Lung (tissue), 12 donors: ENCODE results near the gene TIGD2. TPM values are rescaled to one million over a fixed set of nuclear protein-coding genes. Genes with fewer than 3 reads are reported as not detected.
A peak's percentile ranks its signal among the peaks of the same experiment; 100 is the strongest.

Experiments
- ATAC-seq: fragments of 200-7000 bp; cut with Tn5 transposase; one replicate; pipeline ENCODE4 v1.9.1; 2020; ENCODE audit warnings: moderate number of reproducible peaks; ENCODE audit not compliant: insufficient read depth, low FRiP score
- DNase-seq, 3 donors: peaks; one replicate each; pipeline ENCODE4 v3.0.0-alpha.2; 2013 to 2017
- H3K27ac ChIP-seq, 2 donors: one replicate each; pipeline ENCODE4 v1.5.1; 2013; ENCODE audit warnings: mild to moderate bottlenecking in 2 of 2, moderate library complexity in 2 of 2, control low read depth in 1 of 2, inconsistent platforms in 1 of 2, low read depth in 1 of 2, low read length in 1 of 2
- H3K27me3 ChIP-seq, 3 donors: one replicate each; pipeline ENCODE4 v1.5.1; 2013; ENCODE audit warnings: low read length in 2 of 3; ENCODE audit not compliant: control insufficient read depth in 3 of 3, insufficient read depth in 3 of 3
- H3K36me3 ChIP-seq, 4 donors: one replicate each; pipeline ENCODE4 v1.5.1; 2013; ENCODE audit warnings: low read length in 4 of 4, mild to moderate bottlenecking in 1 of 4, moderate library complexity in 1 of 4; ENCODE audit not compliant: control insufficient read depth in 4 of 4, insufficient read depth in 4 of 4
- H3K4me1 ChIP-seq, 5 donors: one replicate each; pipeline ENCODE4 v1.5.1; 2013; ENCODE audit warnings: low read length in 5 of 5, mild to moderate bottlenecking in 2 of 5, moderate library complexity in 1 of 5; ENCODE audit not compliant: control insufficient read depth in 5 of 5, insufficient read depth in 5 of 5
- H3K4me3 ChIP-seq: one replicate; pipeline ENCODE4 v1.5.1; 2013; ENCODE audit warnings: mild to moderate bottlenecking, control low read depth, moderate library complexity
- H3K9ac ChIP-seq, 2 donors: one replicate each; pipeline ENCODE4 v1.5.1; 2013; ENCODE audit warnings: low read length in 2 of 2, control low read depth in 1 of 2; ENCODE audit not compliant: insufficient read depth in 1 of 2
- H3K9me3 ChIP-seq, 4 donors: one replicate each; pipeline ENCODE4 v1.5.1; 2013; ENCODE audit warnings: low read length in 3 of 4, mild to moderate bottlenecking in 1 of 4, moderate library complexity in 1 of 4; ENCODE audit not compliant: control insufficient read depth in 4 of 4, insufficient read depth in 3 of 4
- CTCF ChIP-seq: IDR thresholded peaks from 2 replicates; pipeline ENCODE4 v1.5.1; 2012; ENCODE audit warnings: mild to moderate bottlenecking; ENCODE audit errors: control extremely low read depth, extremely low read depth
- WGBS, 2 donors: extraction: QIAGEN DNeasy Blood & Tissue Kit; methylation state at CpG; one replicate each; pipeline ENCODE4 v1.1.7; 2013; 5-methylcytosine and 5-hydroxymethylcytosine counted together
- polyA plus RNA-seq, 2 donors: library from polyadenylated mRNA; stranded (reverse); fragments of 200-250 nt; gene quantifications; one replicate each; pipeline ENCODE4 v1.2.1, GENCODE V29; 2013
- total RNA-seq, 2 donors: library from RNA; depleted of rRNA in 1 of 2; stranded (reverse); fragments of >200 nt in 1 of 2; gene quantifications; one replicate each; pipeline ENCODE4 v1.2.1, GENCODE V29; 2014 to 2021
- donor health status: control.
- donor health status: control.
- donor health status: Bipolar disorder and iron deficiency.
- donor health status: healthy.
- donor health status: DM: yes; HTN: yes; CAD: no.

TIGD2 gene
- total and polyA plus RNA-seq, 4 donors, result 2.5 to 8.3 (median 4.4) TPM

- H3K4me1 ChIP-seq, result peaks cover 0 to 18% (median 2%) of the 10 kb centered on the region in 5 donors
- H3K9me3 ChIP-seq, result no peaks in the 10 kb centered on the region
- H3K4me3 ChIP-seq, result no peak overlapping the region
- peaks cover 0 to 12% (median 6%) of the 10 kb centered on the region in 3 donors for H3K27me3 ChIP-seq
- WGBS, 2 donors, result 94 to 98% methylated on average over 4 of the region's 4 CpGs
- peaks cover 0 to 2% (median 0%) of the 10 kb centered on the region in 4 donors for H3K36me3 ChIP-seq
- peak in 2 of 3 donors; percentile 18 to 29 for DNase-seq
- H3K9ac ChIP-seq, result no peak overlapping the region
- H3K27ac ChIP-seq, result no peak overlapping the region
- no peak for ATAC-seq
- no peak for TF ChIP-seq CTCF
These were observed 3.2 kb upstream of the TIGD2 start for GRCh38 chr4:89108091-89108490.

- peaks cover 0 to 11% (median 0%) of the 10 kb centered on the region in 4 donors for H3K36me3 ChIP-seq
- DNase-seq (peak in 2 of 3 donors; percentile 45), ATAC-seq (no peak)
- no peak overlapping the region for H3K4me3 ChIP-seq
- H3K27me3 ChIP-seq, result peaks cover 0 to 12% (median 6%) of the 10 kb centered on the region in 3 donors
- peak overlapping the region in 1 of 2 donors; percentile 24 for H3K9ac ChIP-seq
- 49 to 62% methylated on average over 10 of the region's 10 CpGs for WGBS, 2 donors
- no peak overlapping the region for H3K27ac ChIP-seq
- TF ChIP-seq CTCF, result no peak
- peaks cover 0 to 18% (median 2%) of the 10 kb centered on the region in 5 donors for H3K4me1 ChIP-seq
- no peaks in the 10 kb centered on the region for H3K9me3 ChIP-seq
These were observed 1.3 kb upstream of the TIGD2 start for GRCh38 chr4:89109841-89110540.

GRCh38 chr4:89110541-89110985 lies 770 bp upstream of the TIGD2 start:
- H3K27me3 ChIP-seq, result peaks cover 0 to 12% (median 6%) of the 10 kb centered on the region in 3 donors
- no peaks in the 10 kb centered on the region for H3K9me3 ChIP-seq
- H3K9ac ChIP-seq, result peak overlapping the region; percentile 24 to 33
- H3K27ac ChIP-seq, result peak overlapping the region; percentile 14 to 86
- H3K4me3 ChIP-seq, result peak overlapping the region; percentile 58
- peaks cover 0 to 11% (median under 1%) of the 10 kb centered on the region in 4 donors for H3K36me3 ChIP-seq
- no peak for TF ChIP-seq CTCF
- ATAC-seq (no peak), DNase-seq (peak in 2 of 3 donors; percentile 34 to 35)
- WGBS, 2 donors, result 1% methylated on average over 30 of the region's 30 CpGs
- H3K4me1 ChIP-seq, result peaks cover 0 to 18% (median 2%) of the 10 kb centered on the region in 5 donors
